HG03159 (cell line): Measurements from ENCODE around the gene KCTD21.
"Not testable (repeated sequence)": the region's sequence is repeated elsewhere in the genome, so short reads cannot be mapped to it uniquely, and the experiment has no call there.

Experiments
- ATAC-seq: cut with Tn5 transposase; IDR thresholded peaks from one replicate; pipeline ENCODE4 v1.9.1; 2021; ENCODE audit warnings: mild to moderate bottlenecking, moderate library complexity; ENCODE audit not compliant: unreplicated experiment

KCTD21 gene, protein sequence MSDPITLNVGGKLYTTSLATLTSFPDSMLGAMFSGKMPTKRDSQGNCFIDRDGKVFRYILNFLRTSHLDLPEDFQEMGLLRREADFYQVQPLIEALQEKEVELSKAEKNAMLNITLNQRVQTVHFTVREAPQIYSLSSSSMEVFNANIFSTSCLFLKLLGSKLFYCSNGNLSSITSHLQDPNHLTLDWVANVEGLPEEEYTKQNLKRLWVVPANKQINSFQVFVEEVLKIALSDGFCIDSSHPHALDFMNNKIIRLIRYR

DNA sequence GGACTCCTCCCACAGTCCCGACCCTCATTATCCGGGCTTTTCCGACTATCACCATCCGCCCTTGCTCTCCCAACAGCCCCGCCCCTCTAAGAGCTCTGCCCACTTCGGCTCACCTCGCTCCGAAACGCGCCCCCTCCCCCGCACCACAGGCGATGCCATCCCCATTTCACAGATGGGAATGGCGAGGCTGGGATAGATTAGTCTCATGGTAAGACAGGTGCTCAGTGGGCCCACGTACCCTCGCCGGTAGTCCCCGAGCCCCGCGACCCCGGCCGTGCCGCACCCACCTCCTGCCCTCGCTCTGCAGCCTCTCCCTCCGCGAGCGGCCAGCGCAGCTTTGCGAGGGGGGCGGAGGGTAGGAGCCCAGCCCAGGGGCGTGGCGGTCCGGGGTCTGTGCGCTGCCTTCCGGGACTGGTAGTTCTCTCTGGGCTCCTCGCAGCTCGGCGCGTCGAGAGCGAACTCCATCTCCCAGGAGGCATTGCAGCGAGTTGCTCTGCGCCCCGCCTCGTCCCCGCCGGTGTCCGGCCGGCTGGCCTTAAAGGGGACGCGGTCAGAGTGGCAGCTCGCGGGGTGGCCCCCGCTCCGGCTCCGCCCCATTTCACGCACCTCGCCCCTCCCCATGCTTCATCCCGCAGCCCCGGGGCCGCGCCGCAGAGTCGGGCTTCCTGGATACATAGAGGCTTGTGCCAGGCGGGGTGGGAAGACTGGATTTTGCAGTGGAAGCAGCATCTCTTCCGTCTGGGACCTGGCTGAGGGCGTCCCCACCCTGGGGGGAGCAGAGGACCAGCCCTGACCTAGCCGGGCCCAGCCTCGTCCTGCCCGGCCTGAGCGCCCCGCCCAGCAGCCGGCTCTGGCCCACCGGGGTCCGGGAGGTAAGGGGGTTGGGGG is at the start of gene KCTD21, which contains the start of gene USP35:
Gene KCTD21 (minus strand): TSS at position 341 of the 888 bp plus-strand sequence. CDS start 14,072 bp downstream, outside the sequence.
Gene USP35 (plus strand): TSS at position 634 of the 888 bp plus-strand sequence. CDS start 7,327 bp downstream, outside the sequence.
- peak; percentile 97 for ATAC-seq

DNA sequence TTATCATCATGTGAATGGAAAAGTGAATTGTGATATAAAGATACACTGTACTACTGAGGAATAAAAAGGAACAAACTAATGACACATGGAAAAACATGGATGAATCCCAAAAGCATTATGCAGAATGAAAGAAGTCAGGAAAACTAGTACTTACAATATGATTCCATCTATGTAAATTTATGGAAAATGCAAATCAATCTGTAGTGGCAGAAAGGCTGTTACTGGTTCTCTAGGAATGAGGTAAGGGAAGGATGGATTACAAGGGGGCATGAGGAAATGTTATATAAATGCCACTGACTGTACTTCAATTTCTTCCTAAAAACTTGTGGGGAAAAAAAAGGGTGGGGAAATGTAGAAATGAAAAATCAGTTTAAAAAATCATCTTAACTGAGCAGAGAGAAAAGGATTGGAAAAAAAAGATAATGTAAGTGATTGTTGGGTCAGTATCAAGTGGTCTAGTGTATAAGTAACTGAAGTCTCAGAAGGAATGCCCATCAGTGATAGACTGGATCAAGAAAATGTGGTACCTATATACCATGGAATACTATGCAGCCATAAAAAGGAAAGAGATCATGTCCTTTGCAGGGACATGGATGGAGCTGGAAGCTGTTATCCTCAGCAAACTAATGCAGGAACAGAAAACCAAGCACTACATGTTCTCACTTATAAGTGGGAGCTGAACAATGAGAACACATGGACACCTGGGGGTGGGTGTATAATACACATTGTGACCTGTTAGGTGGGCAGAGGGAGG is 49.0 kb upstream of the KCTD21 start:
- no peak for ATAC-seq

DNA sequence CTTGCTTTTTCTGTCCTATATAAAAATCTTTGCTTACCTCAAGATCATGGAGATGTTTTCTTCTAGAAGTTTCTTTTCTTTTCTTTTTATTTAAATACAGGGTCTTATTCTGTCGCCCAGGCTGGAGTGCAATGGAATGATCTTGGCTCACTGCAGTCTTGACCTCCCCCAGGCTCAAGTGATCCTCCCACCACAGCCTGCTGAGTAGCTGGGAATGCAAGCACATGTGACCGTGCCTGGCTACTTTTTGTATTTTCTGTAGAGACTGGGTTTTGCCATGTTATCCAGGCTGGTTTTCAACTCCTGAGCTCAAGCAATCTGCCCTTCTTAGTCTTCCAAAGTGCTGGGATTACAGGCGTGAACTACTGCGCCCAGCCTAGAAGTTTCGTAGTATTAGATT is 45.6 kb upstream of the KCTD21 start:
- ATAC-seq: no peak

DNA sequence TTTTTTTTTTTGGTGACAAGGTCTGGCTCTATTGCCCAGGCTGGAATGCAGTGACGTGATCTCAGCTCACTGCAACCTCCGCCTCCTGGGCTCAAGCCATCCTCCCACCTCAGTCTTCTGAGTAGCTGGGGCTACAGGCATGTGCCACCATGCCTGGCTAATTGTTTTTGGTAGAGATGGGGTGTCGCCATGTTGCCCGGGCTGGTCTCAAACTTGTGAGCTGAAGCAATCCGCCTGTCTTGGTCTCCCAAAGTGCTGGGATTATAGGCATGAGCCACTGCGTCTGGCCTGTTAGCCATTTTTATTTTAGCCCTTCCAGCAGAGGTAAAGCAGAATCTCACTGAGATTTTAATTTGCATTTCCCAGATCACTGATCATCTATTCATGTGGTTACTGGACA is 44.6 kb upstream of the KCTD21 start:
- not testable (repeated sequence) for ATAC-seq

DNA sequence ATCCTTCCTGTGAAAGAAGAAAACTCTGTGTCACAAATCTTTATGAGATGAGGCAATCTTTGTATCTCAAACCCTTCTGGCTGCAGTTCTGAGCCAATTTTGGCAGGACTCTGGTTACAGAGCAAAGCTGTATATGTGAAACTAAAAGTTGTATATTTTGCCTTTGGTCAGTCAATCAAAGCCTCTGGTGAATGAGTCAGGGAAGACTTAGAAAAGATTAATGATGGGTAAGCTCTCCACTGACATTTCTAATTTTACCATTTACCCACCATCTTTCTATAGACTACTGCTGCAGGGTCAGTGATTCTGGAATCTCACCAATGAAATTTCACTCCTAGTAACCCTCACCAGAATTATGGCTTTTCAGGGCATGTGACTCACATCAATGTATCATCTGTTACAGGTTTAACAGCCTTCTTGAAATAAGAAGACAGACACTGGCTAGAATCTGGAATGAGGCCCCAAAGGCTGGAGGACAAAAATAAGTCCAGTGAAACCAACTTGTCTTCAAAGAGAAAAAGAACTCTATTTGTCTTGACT is 43.6 kb upstream of the KCTD21 start:
- ATAC-seq: no peak

DNA sequence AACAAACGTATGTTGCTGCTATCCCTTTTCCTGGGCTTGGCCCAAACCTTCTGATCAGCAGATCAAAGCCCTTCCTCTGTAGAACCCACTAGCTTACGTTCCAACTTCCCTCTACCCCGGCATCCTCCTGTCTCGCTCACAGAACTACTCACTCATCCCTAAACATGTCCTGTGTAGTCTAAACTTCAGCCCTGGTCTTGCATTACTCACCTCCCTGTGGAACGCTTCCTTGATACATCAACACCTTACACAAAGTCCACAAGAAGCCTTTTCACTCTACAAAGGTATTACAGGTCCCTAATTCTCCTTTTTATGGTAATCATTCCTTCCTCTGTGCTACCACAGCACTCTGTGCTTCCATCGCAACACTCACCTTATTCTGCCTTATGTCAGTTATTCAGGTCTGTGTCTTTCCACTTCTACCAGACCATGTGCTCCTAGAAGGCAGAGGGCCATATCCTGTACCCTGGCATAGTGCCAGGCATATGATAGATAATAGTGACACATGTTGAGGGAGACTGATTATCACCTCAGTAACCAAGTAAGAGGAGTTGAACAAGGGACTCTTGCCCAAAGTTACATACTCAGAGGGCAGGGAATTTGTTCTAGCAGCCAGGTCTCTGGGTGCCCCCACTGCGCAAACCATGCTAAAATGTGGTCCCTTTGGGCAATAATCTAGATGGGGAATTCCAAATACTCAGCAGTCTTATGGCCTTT is 41.9 kb upstream of the KCTD21 start:
- no peak for ATAC-seq

DNA sequence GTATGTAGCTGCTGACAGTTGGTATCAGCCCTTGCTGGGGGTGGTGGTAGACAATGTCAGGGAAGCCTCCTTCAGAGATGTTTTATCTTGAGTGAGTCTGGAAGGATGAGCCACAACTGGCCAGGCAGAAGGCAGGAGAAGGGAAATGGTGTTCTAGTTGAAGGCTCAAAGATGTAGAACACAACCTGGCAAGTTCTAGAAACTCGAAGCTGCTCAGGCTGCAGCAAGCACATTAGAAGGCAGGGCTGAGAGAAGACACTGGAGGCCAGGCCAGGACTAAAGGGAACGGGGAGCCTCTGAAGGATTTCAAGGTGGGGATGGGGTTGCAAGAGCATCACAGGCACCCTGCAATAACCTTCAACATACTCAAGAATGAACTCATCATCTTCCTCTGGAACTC is 40.7 kb upstream of the KCTD21 start:
- no peak for ATAC-seq

DNA sequence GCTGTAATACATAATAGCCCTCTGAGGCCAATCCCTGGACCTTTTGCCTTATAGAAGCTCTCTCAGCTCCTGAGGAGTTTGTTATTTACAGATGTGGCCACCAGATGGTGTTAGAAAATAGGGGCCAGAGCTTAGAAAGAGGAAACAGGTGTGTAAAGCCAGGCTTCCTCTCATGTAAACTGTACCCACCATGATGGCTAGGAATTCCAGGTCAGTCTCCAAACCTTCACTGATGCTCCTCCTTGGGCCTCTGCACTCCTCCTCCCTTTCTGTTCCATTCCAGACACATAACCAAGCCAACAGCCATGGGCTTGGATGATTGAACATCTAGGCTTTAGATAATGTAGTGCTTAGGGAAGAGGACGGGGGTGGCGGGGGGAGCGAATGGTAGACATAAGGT is 40.0 kb upstream of the KCTD21 start:
- ATAC-seq: peak; percentile 49

DNA sequence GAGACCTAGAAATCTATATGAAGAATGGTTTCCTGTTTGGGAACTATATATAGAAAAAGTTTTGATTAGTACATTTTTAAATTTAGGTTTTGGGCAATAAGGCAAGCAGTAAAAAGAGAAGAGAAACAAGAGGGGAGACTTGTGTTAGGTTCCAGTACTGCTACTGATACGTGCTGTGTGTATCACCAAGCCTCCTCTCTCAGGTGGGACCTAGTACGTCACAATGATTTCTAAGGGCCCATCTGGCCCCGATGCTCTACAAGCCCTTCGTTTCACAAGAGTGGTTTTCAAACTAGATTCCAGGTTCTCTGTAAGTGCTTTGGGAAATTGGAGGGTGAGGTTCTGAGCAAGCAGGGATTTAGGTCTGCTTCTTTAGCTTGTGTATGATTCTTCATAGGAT is 39.5 kb upstream of the KCTD21 start:
- ATAC-seq: peak; percentile 51

DNA sequence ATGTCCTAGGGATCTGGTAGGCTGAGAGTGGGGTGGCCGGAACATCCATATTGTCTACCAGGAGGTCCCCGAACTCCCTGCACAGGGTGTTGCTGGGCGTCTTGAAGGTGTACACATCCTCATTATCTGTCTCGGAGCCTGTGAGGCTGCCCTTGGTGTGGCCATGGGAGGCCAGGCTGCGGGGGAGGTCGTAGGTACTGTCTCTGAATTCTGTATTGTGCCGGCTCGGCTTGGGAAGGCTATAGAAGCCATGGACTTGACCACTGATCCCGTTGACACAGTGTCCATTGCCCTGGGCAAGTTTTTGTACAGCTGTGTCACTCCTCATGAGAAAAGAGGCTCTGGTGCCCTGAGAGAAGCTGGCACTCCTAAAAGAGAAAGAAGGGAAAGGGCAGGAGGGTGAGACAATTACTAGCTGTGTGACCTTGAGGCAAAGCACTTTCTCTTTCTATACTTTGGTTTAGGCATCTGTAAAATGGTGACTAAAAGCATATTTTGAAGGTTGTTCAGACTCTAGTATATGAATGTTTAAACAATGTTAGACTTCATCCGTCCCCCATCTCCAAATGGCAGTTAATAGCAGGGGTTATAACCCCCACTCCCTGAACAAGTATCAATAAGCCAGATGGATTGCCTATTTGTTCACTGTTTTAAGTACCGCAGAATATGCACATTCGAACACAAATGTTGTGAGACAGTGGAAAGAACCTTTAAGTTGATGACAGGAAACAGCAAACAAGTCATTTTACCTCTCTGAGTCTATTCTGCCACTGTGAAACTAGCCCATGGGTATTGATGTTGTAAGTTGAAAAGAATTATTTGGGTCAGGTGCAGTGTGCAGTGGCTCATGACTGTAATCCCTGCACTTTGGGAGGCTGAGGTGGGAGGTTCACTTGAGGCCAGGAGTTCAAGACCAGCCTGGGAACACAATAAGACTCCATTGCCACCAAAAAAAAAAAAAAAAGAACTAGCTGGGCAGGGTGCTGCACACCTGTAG is 38.6 kb upstream of the KCTD21 start:
- no peak for ATAC-seq

DNA sequence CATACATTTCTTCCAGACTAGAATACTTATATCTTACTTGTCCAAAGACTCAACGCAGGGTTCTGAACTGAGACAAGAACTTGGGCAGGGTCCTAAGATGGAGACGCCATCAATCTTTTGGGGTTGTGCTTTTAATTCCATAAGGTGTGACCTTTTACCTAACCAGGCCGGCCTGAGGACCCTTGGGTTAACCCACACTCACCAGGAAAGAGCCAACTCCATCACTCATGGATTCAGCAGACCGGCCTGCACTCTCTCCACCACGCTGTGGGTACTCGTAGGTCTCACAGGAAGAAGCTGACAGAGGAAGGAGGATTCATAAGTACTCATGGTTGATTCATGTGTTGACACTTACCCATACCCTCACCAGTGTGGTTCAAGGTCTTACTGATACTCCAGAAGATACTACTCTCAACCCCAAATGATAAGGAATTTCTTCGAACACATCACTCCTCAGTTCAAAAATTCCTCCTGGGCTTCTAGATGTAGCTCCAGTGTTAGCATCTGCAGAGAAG is 36.5 kb upstream of the KCTD21 start:
- no peak for ATAC-seq

DNA sequence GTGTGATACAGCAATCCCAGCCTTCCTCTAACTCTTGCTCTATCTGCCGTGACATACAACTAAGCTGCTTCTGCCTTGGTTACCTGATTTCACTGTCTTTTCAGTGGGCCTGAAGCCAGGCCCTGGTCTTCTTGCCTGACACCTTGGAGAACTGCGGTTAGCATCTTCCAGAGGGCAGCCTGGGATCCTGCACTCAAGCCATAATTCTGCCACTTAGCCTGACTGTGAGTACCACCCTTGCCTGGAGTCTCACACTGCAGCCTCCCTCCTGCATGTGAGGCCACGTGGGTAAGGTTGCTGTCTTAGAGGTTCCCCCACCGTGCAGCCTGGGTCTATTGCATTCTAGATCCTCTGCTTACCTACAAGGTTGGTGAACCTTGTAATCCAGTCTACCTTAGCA is 36.1 kb upstream of the KCTD21 start:
- no peak for ATAC-seq

DNA sequence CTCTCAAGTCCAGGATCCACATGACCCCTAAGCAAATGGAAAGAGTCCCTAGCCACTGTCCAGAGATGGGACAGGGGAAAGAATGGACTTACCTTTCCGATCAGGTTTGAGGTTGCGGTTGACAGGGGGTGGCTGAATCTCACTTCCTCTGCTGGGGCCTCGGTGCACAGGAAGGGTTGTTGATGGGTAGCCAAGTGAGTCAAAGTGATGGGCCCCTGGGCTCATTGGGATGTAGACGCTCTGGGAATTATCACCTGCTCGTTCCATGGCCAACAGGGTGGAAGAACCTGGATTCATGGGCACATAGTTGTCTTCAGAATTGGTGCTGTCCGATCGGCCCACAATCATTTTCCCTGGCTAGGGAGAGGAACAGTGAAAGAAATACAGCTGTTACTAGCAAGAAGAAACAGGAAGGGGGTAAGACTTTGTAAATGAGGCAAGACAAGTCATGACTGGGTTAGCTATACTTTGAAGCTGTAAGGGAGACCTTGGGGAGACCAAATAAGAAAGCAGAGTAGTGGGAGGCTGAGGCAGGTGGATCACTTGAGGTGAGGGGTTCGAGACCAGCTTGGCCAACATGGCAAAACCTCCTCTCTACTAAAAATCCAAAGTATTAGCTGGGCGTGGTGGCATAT is 35.0 kb upstream of the KCTD21 start:
- ATAC-seq: peak; percentile 73

DNA sequence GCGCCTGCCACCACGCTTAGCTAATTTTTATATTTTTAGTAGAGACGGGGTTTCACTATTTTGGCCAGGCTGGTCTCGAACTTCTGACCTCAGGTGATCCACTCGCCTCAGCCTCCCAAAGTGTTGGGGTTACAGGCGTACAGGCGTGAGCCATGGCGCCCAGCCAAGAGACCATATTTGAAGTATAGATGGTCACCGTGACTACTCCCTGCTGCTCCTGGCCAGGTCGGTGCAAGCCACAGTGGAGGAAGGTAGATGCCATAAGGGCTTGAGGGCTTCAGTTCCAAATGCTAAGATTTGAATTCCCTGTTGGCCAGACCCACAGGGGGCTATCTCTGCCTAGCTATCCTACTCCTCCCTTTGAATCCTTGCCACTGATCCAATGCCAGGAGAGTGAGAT is 34.3 kb upstream of the KCTD21 start:
- ATAC-seq: not testable (repeated sequence)

DNA sequence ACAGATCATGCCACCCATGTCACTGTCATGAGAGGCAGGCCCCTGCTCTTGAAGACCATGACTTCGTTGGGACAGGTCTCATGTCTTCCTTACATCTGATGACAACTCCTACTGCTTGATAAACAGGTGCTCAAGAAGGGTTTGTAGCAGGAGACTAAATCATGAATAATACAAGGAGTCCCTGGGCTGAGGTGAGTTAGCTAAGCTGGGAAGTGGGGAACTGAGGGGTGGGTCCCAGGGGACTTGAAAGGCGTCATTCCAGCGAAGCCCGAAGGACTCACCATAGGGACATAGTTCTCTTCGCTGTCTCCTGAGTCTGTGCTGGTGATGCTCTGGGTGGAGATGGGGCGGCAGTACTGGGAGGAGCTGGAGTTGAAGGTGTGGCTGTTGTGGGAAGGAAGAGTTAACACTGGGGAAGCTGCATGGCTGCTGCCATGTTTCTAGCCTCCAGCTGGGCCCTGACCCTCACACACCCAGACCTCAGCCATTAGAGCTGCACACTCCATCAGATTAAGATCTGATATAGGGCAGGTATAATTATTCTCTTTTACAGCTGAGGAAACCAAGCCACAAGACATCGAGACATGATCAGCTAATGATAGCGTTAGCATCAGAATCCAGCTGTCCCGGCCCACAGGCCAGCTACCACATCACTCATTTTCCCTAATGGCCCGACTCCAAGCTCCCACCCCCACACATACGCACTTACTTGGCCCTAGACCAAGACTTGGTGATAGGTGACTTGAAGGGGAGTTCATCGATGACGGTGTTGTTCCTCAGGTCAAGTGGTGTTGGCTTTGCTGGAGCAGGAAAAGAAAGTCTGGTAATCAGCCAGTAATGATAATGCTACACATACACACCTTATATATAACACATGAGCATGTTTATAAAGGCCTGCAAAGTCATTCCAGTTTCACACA is 33.2 kb upstream of the KCTD21 start:
- no peak for ATAC-seq

DNA sequence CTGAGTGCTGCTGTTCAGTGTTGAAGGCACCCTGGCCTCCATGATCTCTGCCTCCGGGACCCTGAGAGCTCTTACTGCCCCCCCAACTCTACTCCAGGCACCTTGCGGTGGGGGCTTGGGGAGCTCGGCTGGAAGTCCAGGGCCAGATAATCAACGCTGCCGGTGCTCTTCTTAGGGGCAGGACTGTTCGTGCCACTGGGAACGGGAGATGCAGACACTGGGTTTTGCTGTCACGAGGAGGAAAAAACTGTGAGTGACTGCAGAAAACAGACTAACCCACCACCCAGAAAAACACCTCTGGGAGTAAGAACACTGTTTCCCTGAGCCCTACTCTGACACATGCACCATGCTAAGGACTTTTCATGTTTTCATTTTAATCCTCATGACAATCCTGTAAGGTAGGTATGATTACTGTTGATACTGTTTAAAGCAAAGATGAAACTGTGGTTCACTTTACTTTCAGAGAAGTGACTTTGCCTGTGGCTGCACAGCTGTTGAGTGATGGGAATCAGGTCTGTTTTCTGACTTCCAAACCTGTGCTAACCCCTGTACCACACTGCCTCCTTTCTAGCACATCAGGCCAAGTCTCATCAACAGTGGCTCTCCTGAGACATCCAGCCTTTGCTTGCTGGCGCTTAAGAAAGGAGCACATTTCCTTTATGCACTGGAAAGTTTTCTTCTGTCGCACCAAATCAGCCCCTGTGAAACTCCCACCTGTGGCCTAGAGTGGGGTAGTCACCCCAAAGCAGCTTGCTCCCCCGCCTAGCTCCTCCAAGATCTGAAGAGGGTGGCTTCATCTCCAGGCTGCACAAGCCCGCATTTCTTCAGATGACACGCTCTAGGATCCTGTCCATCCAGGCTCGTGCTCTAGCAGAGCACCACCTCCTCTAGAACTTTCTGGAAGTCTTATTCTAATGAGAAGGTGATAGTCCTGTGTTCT is 32.1 kb upstream of the KCTD21 start:
- ATAC-seq: no peak
